CD1c-positive myeloid dendritic cell (primary cell): Measurements from ENCODE around the gene IFT74.
A peak's percentile ranks its signal among the peaks of the same experiment; 100 is the strongest.

Experiments
- DNase-seq: peaks from one replicate; pipeline ENCODE4 v3.0.0-alpha.2; 2016; ENCODE audit errors: extremely low spot score

Gene IFT74

DNA sequence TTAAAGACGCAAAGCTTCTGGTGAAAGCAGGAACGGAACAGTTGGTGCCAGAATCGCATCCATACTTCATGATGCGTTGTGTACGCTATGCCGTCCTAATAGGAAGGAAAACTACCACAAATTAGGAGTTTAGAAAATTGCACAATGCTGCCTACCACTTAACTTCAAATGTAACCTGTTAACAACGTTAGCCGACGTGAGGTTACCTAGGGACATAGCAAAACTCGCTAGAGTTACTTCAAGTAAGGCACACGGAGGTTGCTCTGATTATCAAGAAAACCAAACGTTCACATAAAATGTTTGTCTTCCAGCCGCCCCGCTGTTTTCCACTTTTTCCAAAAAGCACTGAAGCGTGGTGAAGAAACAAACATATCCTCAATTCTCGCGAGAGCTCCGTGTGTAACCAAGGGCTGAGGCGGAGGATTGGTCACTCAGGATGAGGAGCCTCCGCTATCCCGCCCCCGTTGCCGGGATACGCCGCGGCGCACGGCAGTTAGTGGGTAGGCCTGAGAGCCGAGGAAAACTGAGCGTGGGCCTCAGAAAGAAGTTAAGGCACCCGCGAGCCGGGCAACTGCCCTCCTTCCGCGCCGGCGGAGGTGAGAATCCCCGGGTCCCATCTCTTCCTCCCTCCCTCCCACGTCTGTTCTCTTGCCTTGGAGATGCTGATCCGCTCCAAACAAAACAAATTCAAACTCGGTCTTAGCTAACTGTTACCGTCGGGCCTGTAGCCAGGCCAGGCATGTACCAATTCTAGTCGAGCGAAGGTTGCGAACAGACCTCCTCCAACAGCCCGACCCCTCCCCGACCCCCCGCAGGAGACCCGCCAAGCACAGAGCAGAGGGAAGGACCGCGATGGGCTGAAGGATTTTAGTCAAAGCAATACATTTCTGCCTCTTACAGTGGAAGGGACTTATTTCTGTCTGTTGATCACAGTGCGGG is at the start of gene IFT74:
Gene IFT74 (plus strand): TSS at position 492 of the 939 bp plus-strand sequence. CDS start 5,556 bp downstream, outside the sequence.
- peak; percentile 99 for DNase-seq

DNA sequence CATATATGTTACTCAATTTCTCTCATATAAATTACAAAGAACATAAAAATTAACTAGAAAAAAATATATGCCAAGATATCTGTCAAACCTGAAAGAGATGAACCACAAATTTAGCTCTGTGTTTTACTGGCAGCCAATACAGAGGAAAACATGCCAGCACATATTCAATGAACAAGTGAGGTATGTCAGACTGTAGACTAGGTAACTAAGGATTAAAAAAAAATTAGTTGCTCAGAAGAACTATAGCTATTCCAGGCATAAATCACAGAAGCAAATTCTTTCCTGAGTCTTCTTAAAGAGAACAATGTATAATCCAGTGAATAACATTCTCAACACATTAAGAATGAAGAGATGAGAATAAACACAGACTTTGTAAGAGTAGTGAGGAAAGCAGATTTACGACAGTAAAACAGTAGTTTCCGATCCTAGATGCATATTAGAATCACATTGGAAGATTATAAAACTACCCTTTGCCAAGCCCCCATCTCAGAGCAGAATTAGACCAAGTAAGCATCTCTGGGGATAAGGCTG is 43.0 kb upstream of the IFT74 start:
- DNase-seq: no peak

GRCh38 chr9:26919698-26920097 is 36.5 kb upstream of the IFT74 start:
- DNase-seq: no peak

- DNase-seq: no peak
Observed at GRCh38 chr9:26925609-26926008, 30.6 kb upstream of the IFT74 start.

DNA sequence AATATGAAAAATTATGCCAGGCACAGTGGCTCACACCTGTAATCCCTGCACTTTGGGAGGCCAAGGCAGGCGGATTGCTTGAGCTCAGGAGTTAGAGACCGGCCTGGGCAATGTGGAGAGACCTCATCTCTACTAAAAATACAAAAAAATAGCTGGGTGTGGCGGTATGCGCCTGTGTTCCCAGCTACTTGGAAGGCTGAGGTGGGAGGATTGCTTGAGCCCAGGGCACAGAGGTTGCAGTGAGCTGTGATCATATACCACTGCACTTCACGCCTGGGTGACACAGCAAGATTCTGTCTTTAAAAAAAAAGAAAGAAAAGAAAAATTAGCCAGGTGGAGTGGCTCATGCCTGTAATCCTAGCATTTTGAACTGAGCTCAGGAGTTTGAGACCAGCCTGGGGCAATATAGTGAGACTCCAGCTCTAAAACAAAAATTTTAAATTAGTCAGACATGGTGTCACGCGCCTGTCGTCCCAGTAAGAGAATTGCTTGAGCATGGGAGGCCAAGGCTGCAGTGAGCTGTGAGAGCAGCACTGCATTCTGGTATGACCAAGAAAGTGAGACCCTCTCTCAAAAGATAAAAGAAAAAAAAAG is 27.2 kb upstream of the IFT74 start:
- no peak for DNase-seq

DNA sequence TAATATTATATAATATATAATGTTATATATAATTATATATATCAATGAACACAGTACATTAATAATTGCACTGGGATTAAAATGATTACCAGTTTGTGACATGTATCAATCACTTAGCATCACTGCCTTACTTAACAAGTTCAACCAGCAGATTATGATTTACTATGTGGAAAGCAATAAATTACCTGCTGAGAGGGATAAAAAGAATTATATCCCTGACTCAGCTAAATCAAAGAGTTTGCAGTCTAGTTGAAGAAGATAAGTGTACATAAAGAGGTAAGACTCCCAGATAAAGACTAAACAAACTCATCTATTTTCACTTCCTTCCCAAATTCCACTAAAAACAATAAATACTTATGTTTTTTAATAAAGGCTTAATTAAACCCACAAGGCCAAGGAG is 20.4 kb upstream of the IFT74 start:
- DNase-seq: no peak

- DNase-seq: no peak
Observed at GRCh38 chr9:26937816-26938371, 18.3 kb upstream of the IFT74 start.

DNA sequence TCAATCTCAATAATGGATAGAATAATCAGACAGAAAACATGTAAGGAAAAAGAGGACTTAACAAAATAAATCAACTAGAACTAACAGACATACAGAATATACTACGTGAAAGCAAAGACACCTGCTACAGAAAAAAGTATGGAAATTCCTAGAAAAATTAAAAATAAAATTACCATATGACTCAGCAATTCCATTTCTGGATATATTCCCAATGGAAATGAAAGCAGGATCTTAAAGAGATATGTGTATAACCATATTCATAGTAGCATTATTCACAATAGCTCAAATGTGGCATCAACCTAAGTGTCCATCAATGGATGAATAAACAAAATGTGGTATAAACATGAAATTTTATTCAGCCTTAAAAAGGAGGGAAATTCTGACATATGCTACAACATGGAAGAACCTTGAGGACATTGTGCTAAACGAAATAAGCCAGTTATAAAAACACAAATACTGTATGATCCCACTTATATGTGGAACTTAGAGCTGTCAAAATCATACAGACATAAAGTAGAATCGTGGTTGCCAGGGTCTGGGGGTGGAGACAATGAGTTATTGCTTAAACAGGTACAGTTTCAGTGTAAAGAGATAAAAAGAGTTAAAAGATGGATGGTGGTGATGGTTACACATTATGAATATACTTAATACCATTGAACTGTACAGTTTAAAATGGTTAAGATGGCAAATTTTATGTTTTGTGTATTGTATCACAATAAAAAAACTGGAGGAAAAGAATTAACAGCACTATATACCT is 16.1 kb upstream of the IFT74 start:
- DNase-seq: no peak

DNA sequence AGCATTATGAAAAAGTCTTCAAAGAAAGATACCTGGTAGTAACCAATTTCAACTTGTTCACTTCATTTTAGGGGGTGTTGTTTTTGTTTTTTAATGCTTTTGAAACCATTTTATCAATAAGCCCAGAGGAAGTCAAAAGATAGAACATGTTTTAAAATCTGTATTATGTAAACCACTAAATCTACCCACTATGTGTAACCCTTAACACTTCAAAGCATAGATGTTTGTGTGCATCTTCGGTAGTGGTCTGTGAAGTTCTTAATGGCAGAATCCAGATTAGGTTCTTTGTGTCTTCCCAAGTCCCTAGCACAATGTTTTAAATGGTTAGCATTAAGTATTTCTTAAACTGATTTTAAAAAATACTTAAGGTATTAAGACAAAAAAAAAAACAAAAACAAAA is 15.4 kb upstream of the IFT74 start:
- no peak for DNase-seq

- DNase-seq: no peak
Observed at GRCh38 chr9:26945591-26945990, 10.6 kb upstream of the IFT74 start.

DNA sequence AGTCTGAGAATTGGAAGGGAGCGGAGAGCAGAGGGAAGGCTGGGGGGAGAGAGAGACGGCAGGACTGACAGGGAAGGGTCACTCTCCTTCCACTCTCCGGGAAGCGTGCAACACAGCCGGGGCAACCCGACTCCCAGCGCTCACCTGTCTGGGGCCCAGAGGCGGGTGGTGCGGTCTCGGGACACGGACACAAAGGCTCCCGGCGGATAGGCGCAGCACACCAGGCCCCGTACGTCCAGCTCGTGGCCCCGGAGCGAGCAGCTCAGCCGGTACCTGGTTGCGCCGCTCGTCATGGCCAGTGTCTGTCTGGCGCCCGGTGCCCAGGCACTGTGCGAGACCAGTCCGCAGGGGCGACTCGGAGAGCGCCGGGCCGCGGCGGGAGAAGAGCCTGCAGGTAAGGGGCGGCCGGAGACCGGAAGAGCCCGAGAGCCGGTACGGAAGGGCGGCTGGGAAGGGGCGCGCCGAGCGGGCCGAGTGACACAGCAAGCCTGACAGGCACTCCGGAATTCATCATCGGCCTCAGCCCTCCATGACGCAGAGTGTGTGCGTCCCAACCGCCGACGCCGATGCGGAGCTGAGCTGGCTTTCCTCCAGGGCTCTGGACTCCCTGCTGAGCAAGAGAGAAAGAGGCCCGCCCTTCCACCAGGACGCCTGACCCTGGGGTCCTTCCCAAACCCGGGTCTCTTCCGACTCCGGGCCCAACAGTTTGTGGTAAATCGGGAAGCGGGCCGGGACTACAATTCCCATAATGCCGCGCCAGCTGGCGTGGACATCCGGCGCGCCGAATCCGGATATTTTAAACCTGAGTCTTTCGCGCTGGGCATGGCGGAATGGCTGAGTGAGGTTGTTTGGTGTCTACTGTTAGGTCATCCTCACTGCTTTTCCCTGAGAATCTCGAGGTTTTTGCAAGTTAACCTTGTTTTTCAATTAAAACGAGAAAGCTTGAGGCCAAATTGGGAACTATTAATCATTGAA is 9.2 kb upstream of the IFT74 start, which contains the start of gene PLAA:
Gene PLAA (minus strand): TSS at position 490 of the 975 bp plus-strand sequence. CDS start 197 bp downstream, at position 293.
- DNase-seq: peak; percentile 94

DNA sequence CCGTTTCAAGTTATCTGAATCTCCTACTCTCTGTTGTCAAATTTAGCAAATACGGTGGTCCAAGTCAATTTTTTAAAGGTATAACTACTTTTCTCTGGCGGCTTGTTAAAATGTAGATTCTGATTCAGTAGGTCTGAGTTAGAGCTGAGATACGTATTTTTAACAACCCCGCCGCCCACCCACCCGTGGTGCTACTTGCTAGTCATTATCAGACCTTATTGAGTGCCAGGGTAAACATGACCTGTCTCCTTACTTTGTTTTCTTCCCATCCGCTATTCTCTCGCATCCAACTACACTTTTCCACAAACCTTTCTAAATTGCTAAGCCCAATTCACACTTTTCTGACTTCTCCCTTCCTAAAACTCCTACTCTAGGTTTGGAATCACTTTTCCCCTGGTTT is 8.5 kb upstream of the IFT74 start:
- peak; percentile 30 for DNase-seq

DNA sequence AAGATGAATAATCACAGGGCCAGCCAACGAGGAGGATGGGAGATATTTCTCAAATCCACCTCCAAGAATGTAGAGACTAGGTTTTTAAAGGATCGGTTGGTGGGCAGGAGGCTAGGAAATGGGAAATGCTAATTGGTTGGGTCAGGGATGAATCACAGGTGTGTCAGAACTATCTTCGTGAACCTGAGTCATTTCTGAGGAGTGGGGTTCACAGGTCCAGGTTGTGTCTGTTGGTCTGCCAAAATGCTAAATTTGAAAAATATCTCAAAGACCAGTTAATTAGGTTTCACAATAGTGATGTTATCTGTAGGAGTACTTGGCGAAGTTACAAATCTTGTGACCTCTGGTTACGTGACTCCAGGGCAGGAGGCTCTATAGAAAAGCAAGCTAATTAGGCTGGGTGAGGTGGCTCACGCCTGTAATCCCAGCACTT is 6.6 kb upstream of the IFT74 start:
- no peak for DNase-seq

DNA sequence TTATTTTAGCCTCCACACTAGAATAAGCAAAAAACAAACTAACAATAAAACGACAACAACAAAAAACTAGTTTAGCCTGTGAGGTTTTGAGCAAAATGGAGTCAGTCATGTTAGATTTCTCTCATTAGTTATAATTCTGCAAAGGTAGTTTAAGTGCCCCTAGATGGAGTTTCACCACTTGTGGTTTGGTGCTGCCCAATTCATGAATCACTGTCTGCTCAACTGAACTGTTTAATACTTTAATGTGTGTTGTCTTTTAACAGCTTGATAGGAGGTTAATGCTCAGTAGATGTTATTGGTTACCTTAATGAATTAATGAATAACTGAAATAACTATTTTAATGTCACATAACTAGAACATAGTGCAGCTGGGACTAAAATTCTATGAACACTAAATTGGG is 5.7 kb upstream of the IFT74 start:
- no peak for DNase-seq

DNA sequence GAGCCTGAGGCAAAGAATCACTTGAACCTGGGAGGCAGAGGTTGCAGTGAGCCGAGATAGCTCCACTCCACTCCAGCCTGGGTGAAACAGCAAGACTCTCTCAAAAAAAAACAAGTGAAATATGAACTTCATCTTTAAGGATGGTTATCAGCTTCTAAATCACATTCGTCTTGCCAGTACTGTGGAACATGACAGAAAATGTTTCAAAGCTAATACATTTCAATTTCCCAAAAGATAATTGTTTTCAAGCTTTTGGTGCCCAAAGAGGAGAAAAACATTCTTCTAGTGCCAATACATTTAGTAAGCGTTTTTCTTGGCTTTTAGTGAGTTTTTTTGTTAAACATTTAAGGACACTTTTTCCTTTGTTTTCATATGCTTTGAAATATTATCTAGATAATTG is 4.4 kb upstream of the IFT74 start:
- no peak for DNase-seq

DNA sequence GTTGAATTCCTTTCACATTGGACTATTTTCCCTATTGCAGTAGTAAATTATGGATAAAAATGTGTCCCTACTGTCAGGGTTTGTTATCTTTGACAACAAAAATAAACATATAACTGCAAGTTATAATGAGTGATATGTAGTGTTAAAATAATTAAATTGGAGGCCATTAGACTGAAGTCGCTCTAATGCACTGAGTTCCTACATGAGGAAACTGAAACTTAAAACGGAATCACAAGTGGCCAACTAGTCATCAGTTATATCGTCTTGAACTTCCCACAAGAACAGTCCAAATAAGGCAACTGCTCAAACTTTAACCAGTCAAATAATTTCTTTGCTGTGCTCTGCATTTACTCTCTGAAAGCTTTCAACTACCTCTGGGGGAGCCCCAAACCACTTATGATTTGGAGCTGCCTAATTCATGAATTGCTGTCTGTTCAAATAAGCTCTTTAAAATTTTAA is 2.1 kb upstream of the IFT74 start:
- DNase-seq: peak; percentile 68

GRCh38 chr9:26955222-26955903 is 849 bp upstream of the IFT74 start:
- peak; percentile 79 for DNase-seq

DNA sequence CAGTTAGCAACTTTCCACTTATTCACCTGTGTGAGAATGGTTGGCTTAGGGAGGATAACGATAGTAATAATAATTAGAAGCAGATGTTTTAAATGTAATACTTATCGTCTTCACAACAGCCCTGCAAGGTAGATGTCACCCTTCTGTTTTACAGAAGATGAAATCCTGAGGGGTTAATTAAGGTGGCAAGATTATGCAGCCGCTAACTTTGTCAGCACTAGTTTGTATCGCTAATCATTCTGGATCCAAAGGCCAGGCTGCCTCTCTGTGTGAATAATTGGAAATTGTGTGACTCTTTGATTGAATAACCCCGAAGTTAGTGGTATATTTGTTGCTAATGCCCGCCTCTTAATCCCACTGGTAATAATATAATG is 635 bp downstream of the IFT74 start:
- no peak for DNase-seq

GRCh38 chr9:26971721-26972120 is 15.5 kb downstream of the IFT74 start:
- DNase-seq: no peak

GRCh38 chr9:26973989-26974388 is 17.8 kb downstream of the IFT74 start:
- no peak for DNase-seq
